PFSK-1 (cell line): Measurements from ENCODE around the gene REPIN1.

ENCODE experiments used
- POLR2AphosphoS5 ChIP-seq: IDR thresholded peaks from 2 replicates; pipeline ENCODE4 v1.6.1; 2012; ENCODE audit warnings: low read depth, mild to moderate bottlenecking, control low read depth, low read length, moderate library complexity
- REST ChIP-seq, 2 experiments: IDR thresholded peaks; 2 replicates each; pipeline versions ENCODE4 v1.6.1 to v1.8.0; 2011 to 2012; ENCODE audit warnings: low read depth in 2 of 2, low read length in 2 of 2, control low read depth in 1 of 2, inconsistent platforms in 1 of 2, mild to moderate bottlenecking in 1 of 2, moderate library complexity in 1 of 2; ENCODE audit not compliant: insufficient read depth in 1 of 2
- SIN3A ChIP-seq: IDR thresholded peaks from 2 replicates; pipeline ENCODE4 v1.6.1; 2012; ENCODE audit warnings: mild to moderate bottlenecking, low read length, moderate library complexity, borderline replicate concordance; ENCODE audit not compliant: insufficient read depth
- TAF1 ChIP-seq: IDR thresholded peaks from 2 replicates; pipeline ENCODE4 v1.6.1; 2012; ENCODE audit warnings: low read length, control low read depth, borderline replicate concordance; ENCODE audit not compliant: insufficient read depth

GRCh38 chr7:150380463-150380862 is 11.8 kb downstream of the REPIN1 start:
- no peak for TF ChIP-seq SIN3A
- no peak for TF ChIP-seq POLR2AphosphoS5
- no peak for TF ChIP-seq TAF1
- TF ChIP-seq REST (IDR thresholded peaks at IDR 0.05; ENCODE audit: insufficient read depth in 1 of 2, low read depth in 2 of 2, low read length in 2 of 2), result no peak
